NCI-H748 (cell line): ENCODE measurements around the gene ZNF749.
A peak's percentile ranks its signal among the peaks of the same experiment; 100 is the strongest.

ENCODE experiments used
- DNase-seq: peaks from one replicate; lab custom pipeline; 2025; ENCODE audit not compliant: unreplicated experiment; lab: John Stamatoyannopoulos, UW

ZNF749 gene

DNA sequence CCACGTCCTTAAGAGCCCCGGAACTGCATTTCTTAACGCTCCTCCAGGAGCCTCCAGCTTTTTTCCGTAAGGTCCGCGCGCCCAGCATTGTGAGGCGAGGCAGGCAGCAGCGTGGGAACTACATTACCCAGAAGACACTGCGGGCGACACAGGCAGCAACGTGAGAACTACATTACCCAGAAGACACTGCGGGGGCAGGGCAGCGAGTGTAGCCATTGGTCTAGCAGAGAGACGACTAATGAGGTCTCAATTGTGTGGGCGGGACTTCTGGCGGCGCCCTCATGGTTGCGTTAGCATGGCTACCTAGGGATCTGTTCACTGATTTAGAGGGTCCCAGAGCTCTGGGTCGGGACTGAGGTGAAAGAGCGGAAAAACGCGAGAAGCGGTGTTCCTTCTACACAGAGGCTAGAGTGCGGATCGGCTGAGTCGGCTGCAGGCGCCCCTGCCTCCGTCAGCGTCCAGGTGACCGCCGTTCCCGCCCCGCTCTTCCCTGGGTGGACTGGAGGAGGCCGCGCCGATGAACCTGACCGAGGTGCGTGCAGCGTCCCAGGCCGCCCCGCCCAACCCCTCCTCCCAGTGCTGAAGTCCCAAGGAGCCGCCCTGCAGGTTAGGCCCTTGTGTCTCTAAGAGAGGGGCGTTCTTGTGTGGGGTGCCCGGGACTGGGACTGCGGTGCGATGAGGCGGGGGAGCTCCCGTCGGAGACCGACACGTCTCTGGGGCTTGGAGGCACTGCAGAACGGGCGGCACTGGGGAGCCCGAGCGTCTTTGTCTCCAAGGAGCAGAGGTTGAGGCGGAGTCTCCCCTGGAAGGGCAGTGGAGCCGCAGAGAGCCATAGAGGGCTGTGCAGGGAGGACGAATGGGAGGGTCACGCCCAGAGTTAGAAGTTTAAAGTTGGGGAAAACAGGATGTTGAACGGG is at the start of gene ZNF749:
Gene ZNF749, plus strand, starts transcription at position 264 of the 917 bp plus-strand sequence. Its CDS starts 254 bp downstream, at position 518.
- peak; percentile 99 for DNase-seq

DNA sequence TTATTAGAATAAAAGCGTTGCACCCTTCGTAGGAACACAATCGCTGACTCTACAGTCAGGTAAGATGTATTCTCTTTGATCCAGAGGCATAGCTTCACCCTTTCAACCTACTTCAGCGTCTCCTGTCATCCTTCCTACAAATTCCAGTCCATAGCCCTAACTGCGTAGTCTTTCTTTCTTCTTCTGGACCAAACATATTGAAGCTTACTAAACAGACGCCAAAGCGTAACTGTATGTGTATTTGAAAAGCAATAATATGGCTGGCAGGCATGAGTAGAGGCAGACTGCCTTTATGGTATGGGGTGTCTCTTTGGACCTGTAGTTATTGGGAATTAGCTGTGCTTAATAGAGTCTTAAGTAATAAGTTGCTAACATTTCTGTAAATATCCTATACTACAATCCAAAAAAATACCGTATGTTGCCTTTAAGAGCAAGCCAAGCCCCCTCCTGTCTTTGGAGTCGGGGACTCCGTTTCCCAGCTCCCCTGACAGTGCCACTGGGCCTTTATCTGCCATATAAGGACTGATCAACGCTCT is 45.9 kb upstream of the ZNF749 start:
- DNase-seq: no peak

DNA sequence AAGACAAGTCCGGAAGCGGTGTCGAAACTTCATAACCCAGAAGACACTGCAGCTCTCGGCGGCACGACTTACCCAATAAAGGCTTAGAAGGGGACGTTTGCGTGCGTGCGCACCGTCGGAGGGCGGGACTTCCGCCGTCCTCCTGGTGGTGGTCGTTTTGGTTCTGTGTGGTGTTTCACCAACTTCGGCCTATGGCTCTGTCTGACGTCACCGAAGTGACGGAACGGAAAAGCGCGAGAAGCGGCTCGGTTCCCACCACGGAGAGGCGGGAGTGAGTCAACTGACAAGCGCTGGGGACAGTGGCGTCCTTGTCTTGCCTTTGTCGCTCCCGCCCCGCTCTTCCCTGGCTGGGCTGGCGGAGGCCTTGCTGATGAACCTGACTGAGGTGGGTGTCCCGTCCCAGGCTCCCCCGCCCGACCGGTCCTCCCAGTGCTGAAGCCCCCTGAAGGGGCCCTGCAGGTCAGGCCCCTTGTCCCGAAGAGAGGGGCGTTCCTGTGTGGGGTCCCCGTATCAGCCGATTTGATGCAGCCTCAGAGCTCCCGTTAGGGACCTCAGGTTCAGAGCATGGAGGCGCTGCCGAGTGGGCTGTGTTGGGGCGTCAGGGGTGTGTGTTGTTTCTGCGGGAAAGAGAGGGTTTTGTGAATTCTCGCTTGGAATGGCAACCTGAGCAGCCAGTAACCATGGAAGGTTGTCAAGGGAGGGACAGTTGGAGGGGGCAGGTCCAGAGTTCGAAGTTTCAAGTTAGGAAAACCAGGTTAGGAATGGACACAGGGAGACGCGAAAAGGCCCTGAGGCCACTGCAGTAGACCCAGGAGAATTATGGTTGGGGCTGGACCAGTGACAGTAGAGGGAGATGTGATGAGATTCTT is 45.2 kb upstream of the ZNF749 start, which contains the start of gene ZNF548:
Gene ZNF548, plus strand, starts transcription at position 125 of the 869 bp plus-strand sequence. Its CDS starts 246 bp downstream, at position 371.
- DNase-seq: peak; percentile 100

DNA sequence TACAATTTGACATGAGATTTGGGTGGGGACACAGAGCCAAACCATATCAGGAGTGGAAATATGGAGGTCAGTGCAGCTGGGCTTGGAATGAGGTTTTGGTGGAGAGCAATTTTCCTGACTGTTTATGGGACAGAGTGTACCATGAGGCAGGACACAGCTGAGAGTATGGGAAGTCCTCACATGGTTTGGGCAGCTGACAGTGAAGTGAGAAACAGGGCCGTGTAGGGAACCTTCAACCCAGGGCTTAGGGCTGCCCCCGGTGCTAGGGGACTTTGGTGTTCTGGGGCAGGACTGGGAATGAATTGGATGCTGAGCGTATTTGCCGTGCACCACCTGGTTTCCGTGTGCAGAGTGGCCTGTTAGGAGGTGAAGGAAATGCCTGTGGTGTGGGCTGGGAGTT is 39.4 kb upstream of the ZNF749 start:
- no peak for DNase-seq

DNA sequence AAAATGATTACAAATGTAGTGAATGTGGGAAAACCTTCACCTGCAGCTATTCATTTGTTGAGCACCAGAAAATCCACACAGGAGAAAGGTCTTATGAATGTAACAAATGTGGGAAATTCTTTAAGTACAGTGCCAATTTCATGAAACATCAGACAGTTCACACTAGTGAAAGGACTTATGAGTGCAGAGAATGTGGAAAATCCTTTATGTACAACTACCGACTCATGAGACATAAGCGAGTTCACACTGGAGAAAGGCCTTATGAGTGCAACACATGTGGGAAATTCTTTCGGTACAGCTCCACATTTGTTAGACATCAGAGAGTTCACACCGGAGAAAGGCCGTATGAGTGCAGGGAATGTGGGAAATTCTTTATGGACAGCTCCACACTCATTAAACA is 36.3 kb upstream of the ZNF749 start:
- DNase-seq: no peak

DNA sequence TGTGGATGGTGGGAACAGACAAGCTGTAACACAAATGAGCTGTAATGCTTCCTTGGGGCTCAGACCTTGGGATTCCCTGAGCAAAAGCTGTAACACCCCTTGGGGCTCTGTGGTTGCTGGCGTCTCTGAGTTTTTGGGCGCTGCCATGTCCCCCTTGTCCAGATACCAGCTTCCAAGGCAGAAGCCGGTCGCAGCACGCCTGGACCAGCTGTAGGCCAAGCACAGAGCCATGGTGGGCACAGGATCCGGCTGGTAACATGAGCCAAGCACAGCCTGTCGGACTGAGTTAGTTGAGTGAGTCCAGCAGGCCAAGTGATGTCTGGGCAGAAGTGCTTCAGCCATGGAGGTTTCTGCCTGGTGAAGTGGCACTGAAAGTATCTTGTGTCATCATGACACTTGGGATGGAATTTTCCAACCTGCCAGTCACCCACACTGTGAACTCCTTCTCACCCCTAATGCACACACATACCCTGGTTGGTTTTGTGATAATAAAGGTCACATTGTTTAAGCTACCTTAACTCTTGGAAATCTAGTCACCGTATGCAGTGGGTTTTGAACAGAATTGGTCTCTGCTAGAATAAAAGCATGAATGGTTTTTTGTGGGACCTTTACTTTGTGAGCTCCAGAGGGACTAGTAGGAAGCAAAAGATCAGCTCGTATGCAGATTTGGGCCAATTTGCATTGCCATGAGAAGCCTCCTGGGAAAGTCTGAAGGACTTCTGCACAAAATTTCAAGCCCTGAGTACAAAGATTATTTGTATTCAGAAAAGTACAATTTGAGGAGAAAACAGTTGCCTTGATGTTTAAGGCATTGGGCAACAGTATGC is 31.2 kb upstream of the ZNF749 start:
- no peak for DNase-seq

DNA sequence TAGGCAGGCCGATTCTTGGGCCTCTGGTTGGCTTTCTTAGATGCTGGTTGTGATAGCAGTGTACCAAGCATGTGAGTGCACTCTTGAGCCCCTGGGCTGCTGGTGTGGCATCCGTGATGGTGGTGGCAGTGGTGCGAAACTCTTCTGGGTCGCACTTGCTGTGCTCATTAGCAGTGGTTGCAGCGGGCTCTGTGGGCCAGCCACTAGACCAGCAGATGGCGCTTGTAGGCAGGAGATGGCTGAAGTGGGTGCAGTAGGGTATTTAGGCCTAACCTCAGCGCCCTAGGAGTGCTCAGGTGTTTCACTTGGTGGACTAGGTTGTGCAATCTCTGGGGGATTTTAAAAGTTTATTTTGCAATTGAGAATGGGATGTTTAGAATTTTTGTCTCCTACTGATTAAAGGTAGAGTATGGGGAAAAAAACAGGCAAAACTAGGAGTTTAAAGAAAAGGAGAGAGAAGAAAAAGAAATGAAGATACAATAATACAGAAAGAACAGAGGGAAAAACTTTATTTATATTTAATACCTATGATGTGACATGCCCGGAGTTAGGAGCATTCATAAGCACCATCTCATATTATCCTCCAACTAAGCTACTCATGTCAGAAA is 28.5 kb upstream of the ZNF749 start:
- DNase-seq: peak; percentile 84

DNA sequence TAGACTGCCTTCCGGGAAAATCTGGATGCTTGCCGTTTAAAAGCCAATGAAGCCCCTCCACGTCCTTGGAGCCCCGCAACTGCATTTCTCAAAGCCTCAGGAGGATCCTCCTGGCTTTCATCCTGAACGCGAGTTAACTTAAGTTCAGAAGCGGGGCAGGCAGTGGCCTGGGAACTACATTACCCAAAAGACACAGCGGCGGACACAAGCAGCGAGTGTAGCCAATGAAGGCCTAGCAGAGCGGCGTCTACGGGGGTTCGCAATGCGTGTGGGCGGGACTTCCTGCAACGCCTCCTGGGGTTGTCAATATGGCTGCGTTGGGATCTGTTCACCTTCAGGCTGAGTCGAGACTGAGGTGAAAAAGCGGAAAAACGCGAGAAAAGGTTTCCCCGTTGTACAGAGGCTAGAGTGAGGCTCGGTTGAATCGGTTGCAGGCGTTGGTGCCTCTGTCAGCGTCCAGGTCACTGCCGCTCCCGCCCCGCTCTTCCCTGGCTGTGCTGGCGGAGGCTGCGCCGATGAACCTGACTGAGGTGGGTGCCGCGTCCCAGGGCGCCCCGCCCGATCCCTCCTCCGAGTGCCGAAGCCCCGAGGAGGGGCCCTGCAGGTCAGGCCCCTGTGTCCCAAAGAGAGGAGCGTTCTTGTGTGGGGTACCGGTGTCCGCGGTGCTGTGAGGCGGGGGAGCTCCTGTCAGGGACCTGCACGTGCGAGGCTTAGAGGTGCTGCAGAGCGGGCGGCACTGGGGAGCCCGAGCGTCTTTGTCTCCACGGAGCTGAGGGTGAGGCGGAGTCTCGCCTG is 24.1 kb upstream of the ZNF749 start, which contains the start of gene ZNF17:
Gene ZNF17, plus strand, starts transcription at position 285 of the 795 bp plus-strand sequence. CDS start 2,455 bp downstream, outside the sequence.
- DNase-seq: peak; percentile 97

DNA sequence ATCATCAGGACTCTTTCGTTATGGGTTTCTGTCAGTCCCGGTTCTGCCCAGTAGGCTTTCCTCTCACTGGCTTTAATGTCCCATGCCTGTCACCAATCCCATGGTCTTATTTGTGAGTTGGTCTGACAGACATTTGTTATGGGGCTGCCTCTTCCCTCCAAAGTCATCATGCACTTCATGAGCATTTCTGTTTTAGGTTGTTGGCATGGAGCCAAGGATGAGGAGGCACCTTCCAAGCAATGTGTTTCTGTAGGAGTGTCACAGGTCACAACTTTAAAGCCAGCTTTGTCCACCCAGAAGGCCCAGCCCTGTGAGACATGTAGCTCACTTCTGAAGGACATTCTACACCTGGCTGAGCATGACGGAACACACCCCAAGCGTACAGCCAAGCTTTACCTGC is 15.7 kb upstream of the ZNF749 start:
- DNase-seq: no peak

DNA sequence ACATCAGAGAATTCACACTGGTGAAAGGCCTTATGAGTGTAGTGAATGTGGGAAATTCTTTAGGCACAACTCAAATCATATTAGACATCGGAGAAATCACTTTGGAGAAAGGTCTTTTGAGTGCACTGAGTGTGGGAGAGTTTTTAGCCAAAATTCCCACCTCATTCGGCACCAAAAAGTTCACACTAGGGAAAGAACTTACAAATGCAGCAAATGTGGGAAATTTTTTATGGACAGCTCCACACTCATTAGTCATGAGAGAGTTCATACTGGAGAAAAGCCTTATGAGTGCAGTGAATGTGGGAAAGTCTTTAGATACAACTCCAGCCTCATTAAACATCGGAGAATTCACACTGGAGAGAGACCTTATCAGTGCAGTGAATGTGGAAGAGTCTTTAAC is 14.1 kb upstream of the ZNF749 start:
- no peak for DNase-seq

DNA sequence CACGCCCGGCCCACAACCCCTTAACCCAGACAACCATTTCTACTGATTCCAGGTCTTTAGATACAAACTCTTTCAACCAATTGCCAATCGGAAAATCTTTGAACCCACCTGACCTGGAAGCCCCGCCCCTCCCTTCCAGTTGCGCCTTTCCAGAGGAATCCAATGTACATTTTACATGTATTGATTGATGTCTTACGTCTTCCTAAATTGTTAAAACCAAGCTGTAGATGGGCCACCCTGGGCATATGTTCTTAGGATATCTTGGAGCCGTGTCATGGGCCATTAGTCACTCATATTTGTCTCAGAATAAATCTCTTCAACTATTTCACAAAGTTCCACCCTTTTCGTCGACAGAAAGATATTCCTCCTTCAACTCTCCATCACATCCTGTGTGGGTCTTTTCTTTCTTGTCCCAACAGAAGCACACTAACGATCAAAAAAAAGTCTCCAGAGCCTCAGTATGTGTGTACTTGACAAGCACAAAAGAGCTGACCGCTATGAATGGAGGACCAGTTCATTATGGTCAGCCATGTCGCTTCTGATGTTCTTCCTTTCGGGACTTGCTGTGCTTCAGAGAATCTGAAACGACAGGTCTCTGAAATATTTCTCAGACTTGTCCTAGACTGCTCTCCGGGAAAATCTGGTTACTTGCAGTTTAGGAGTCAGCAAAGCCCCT is 601 bp upstream of the ZNF749 start:
- peak; percentile 83 for DNase-seq

DNA sequence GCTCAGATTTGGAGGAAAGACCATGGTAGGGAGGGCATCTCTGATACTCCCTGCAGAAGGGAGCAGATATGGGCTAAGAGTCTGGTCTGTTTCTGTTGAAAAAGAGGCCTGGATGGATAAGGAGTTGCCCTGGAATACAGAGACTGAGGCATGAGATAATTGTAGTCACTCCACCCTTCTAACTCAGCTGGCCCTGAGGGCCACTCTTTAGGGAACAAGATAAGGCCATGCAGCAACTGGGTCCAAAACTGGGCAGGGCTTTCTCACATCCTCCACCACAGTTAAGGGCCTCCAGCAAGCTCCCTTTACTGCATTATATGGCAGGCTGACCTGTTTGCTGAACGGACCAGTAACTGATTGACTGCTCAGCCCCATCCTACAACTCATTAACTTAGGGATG is 1.3 kb downstream of the ZNF749 start:
- DNase-seq: no peak

DNA sequence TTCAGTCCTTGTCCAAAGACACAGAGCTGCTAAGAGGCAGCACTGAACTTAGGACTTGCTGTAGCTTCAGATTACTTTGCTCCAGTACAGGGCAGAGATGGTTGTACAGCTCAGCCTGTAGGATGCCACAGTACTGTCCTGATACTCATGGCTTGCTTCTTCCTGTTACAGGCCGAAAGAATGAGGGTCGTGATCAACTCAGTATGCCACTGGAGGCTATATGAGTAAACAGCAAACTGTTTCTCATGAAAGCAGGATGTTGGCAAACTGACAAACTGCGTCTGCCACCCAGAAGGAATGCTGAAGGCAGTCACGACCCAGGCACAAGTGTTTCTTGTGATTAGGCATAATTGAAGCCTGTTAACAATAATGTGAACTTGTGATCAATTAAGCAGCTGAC is 2.8 kb downstream of the ZNF749 start:
- DNase-seq: no peak

DNA sequence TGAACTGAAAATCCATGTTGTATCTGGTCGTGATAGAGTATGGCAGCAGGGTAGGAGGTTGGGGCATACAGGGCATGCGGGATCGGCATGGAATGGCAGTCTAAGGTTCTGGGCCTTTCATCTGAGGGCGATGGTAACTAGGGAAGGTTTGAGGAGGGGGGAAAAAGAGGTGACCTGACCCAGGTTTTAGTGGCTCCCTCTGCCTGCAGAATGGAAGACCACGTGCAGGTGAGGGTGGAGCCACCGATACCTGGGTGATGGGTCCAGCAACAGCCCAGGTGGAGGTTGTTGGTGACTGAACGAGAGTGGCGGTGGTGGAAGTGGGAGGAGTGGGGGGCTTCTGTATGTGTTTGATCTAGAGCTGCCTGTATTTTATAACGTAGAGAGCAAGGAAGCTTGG is 3.8 kb downstream of the ZNF749 start:
- DNase-seq: no peak

DNA sequence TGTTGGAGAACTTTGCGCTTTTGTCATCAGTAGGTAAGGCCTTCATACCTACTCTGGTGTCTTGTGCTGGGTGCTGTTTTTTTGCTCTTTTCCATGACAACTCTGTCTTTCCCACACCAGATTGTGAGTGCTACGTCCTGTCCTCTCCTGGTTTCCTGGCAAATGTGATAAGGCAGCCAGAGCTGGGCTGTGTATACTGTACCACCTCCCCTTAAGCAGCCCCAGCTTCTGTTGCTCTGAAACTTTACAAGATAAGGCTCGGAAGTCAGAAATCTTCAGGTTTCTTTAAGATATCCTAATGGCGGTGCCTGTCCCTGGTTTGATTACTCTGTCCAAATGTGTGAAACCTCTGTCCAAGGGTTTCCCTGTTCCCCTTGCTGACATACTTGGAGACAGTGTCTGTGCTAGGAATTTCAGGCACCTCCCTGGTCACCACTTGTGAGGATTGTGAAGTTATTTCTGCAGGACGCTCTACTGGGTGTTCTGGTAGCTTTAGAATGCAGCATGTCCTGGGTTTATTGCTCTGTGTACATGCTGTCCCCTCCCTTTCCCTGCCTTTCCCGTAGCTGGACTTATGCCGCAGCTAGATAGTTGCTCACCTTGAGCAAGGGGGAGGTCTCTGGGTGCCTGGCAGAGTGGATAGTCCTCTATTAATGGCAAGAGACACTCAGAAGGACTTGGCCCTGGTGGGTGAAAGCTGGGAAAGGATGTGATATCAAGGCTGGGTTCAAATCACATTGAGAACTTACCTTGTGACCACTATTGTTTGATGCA is 7.0 kb downstream of the ZNF749 start:
- DNase-seq: no peak

DNA sequence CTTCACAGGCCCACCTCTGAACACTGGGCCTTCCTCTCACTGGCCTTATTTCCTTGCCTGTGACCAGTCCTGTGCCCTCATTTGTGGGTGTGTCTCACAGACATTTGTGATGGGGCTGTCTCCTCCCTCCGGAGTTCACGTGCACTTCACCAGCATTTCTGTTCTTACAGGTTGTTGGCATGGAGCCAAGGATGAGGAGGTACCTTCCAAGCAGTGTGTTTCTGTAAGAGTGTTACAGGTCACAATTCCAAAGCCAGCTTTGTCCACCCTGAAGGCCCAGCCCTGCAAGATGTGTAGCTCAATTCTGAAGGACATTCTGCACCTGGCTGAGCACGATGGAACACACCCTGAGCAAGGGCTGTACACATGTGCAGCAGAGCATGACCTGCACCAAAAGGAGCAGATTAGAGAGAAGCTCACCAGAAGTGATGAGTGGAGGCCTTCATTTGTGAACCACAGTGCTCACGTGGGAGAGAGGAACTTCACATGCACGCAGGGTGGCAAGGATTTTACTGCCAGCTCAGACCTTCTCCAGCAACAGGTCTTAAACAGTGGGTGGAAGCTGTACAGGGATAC is 8.1 kb downstream of the ZNF749 start:
- DNase-seq: no peak

DNA sequence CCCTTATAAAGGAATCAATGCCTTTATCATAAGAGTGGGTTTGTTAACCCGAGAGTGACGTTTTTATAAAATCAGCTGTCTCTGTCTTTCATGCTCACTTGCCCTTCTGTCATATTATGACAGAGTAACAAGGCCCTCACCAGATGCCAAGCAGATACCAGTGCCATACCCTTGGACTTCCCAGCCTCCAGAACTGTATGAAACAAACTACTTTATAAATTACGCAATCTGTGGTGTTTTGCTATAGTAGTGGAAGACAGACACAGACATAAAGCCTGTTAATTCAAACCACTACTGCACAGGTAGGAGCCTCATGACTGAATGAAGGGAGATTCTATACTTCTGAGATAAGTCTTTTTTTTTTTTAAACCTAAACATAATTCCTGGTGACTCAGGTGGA is 17.2 kb downstream of the ZNF749 start:
- no peak for DNase-seq
